ENCODE measurements around the gene F2RL2. TPM values are rescaled to one million over a fixed set of nuclear protein-coding genes. Genes with fewer than 3 reads are reported as not detected.

F2RL2 gene
- total RNA-seq, 6 experiments from 2014 or later = 40.8 to 87.2 (median 54.3) TPM

GRCh38 chr5:76582230-76583162 is 40.7 kb downstream of the F2RL2 start:
- no peak for TF ChIP-seq CTCF (IDR thresholded peaks at IDR 0.05)
- peaks cover 24% of the 10 kb centered on the region for H3K27me3 Mint-ChIP-seq (ENCODE audit: insufficient read depth)
- H3K4me3 Mint-ChIP-seq = no peak overlapping the region
- no peaks in the 10 kb centered on the region for H3K4me1 Mint-ChIP-seq (ENCODE audit: low read depth)
- DNase-seq = no peak
- no peak overlapping the region for H3K27ac Mint-ChIP-seq
- H3K9me3 Mint-ChIP-seq = no peaks in the 10 kb centered on the region
- H3K36me3 Mint-ChIP-seq (ENCODE audit: low read depth) = no peaks in the 10 kb centered on the region

GRCh38 chr5:76580981-76581380 is 42.2 kb downstream of the F2RL2 start:
- no peak for DNase-seq
- TF ChIP-seq CTCF (IDR thresholded peaks at IDR 0.05) = no peak
- H3K27me3 Mint-ChIP-seq (ENCODE audit: insufficient read depth) = peaks cover 21% of the 10 kb centered on the region
- H3K36me3 Mint-ChIP-seq (ENCODE audit: low read depth) = no peaks in the 10 kb centered on the region
- no peaks in the 10 kb centered on the region for H3K9me3 Mint-ChIP-seq
- H3K4me3 Mint-ChIP-seq = no peak overlapping the region
- H3K27ac Mint-ChIP-seq = no peak overlapping the region
- H3K4me1 Mint-ChIP-seq (ENCODE audit: low read depth) = no peaks in the 10 kb centered on the region

GRCh38 chr5:76579166-76579937 is 43.9 kb downstream of the F2RL2 start:
- no peak for DNase-seq
- H3K36me3 Mint-ChIP-seq (ENCODE audit: low read depth) = no peaks in the 10 kb centered on the region
- no peaks in the 10 kb centered on the region for H3K9me3 Mint-ChIP-seq
- H3K4me1 Mint-ChIP-seq (ENCODE audit: low read depth) = no peaks in the 10 kb centered on the region
- no peak overlapping the region for H3K27ac Mint-ChIP-seq
- no peak for TF ChIP-seq CTCF (IDR thresholded peaks at IDR 0.05)
- H3K27me3 Mint-ChIP-seq (ENCODE audit: insufficient read depth) = peaks cover 17% of the 10 kb centered on the region
- no peak overlapping the region for H3K4me3 Mint-ChIP-seq

GRCh38 chr5:76576996-76577395 is 46.2 kb downstream of the F2RL2 start:
- Mint-ChIP-seq H3K36me3 (ENCODE audit: low read depth) (no peaks in the 10 kb centered on the region), H3K27me3 (ENCODE audit: insufficient read depth) (peaks cover 17% of the 10 kb centered on the region), H3K9me3 (no peaks in the 10 kb centered on the region), H3K4me3 (no peak overlapping the region), H3K4me1 (ENCODE audit: low read depth) (no peaks in the 10 kb centered on the region), H3K27ac (no peak overlapping the region)
- no peak for DNase-seq
- TF ChIP-seq CTCF (IDR thresholded peaks at IDR 0.05) = no peak

- Mint-ChIP-seq H3K4me3 (no peak overlapping the region), H3K9me3 (no peaks in the 10 kb centered on the region), H3K27ac (no peak overlapping the region), H3K4me1 (ENCODE audit: low read depth) (no peaks in the 10 kb centered on the region), H3K27me3 (ENCODE audit: insufficient read depth) (peaks cover 14% of the 10 kb centered on the region), H3K36me3 (ENCODE audit: low read depth) (no peaks in the 10 kb centered on the region)
- TF ChIP-seq CTCF (IDR thresholded peaks at IDR 0.05) = no peak
- DNase-seq = no peak
Measured at GRCh38 chr5:76576450-76576849, 46.8 kb downstream of the F2RL2 start.
